NCI-H2196 (cell line): ENCODE results near the gene GARIN3.
"Not testable (repeated sequence)": the region's sequence is repeated elsewhere in the genome, so short reads cannot be mapped to it uniquely, and the experiment has no call there.

Experiments used
- DNase-seq: peaks from one replicate; lab custom pipeline; 2025; ENCODE audit not compliant: unreplicated experiment; lab: John Stamatoyannopoulos, UW

GARIN3 gene

DNA sequence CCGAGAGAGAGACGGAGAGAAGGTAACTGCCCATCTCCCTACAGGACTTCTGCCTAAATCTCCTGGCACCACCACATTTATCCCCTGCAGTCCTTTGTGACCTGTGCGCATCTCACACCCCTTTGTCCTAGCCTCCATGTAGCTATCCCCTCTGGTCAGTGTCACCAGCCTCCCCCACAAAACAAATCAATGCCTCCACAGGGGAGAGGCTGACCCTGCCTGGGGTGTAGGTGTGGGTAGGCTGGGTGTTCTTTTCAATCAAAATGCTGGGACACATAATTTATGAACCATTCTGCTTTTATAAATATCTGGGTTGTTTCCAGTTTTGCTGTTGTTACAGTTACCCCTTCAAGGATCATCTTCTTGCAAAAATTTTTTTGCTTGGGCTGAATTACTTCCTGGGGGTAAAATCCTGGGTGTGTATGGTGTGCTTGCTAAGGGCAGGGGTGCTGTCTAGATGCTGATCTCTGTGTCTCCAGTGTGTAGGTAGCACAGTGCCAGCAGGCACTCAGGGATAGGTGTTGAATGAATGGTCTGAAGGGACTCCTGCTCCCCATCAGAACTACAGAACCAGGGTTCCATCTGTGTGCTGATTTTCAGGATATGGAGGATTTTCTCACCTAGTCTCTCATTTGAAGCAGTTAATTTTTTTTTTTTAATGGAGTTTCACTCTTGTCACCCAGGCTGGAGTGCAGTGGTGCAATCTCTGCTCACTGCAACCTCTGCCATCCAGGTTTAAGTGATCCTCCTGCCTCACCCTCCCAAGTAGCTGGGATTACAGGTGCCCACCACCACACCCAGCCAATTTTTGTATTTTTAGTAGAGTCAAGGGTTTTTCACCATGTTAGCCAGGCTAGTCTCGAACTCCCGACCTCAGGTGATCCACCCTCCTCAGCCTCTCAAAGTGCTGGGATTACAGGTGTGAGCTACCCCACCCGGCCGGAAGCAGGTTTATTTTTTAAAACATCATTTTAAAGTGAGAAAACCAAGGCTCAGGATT, at the start of gene GARIN3:
Gene GARIN3, minus strand, starts transcription at position 51 of the 1,000 bp plus-strand sequence. CDS start 96 bp downstream, outside the sequence.
- DNase-seq, result no peak

DNA sequence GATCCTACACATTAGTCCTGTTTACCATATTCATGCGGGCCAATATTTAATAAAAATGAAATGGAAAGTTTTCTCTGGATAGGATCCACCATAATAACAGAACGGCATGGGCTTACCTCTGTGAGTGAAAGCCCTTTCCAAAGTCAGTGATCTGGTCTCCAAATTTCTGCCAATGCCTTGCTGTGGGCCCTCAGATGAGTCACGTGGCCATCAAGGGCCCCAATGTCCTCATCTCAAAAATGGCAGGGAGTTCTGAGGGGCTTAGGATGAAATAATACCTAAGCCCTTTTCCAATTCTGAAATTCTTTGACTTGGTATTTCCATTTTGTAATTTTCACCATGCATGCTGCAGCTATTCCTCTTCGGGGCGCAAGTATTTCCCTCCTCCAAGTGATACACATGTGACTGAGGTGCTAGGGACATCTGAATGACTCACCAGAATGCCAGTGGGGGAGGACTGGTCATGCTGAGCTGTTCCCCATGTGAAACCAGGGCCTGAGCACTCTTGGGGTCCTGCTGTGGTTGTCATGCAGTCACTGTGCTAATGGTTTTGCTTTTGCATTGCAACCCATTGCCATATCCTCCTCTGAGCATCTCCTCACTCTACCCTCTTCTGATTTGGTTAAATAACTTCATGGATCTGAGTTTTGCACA, 49.6 kb upstream of the GARIN3 start:
- no peak for DNase-seq

- no peak for DNase-seq
Observed at GRCh38 chr5:157214861-157215513, 48.9 kb upstream of the GARIN3 start.

GRCh38 chr5:157214415-157214814, 48.4 kb upstream of the GARIN3 start:
- no peak for DNase-seq

- DNase-seq, result no peak
Observed at GRCh38 chr5:157213527-157214243, 47.6 kb upstream of the GARIN3 start.

GRCh38 chr5:157212307-157212706, 46.2 kb upstream of the GARIN3 start:
- DNase-seq, result no peak

DNA sequence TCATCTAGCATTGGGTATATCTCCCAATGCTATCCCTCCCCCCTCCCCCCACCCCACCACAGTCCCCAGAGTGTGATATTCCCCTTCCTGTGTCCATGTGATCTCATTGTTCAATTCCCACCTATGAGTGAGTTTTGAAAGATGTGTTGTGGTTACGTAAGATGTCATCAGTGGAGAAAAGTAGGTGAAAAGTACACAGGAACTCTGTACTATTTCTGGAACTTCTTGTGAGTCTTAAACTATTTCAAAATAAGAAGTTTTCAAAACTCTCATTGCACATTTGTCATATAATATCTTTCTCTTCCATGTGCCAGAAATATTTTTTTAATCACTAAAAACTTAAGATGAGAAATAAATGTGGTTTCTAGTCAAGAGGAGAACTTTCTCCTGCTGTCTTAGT, 44.6 kb upstream of the GARIN3 start:
- DNase-seq, result not testable (repeated sequence)

- DNase-seq, result no peak
Observed at GRCh38 chr5:157205708-157206107, 39.6 kb upstream of the GARIN3 start.

GRCh38 chr5:157204765-157205164, 38.7 kb upstream of the GARIN3 start:
- no peak for DNase-seq

DNA sequence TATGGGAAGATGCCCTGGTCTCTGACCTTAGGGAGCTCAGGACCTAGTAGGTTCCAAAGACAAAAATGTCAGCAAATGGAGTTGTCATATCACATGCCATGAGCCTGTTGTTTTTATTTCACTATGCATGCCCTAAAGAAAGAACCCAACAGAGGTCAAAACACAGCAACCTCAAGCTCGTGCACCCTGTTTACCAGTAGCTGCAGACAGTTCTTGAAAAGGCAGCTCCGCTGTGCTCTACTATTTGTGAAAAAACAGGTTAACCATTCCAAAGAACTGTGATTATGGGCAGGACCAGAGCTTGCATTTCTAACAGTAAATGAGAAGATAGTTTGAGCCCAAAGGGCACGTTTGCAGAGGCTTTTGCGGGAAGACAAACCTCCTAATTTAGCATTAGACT, 37.4 kb upstream of the GARIN3 start:
- DNase-seq, result no peak

GRCh38 chr5:157201857-157202256, 35.8 kb upstream of the GARIN3 start:
- DNase-seq, result no peak

- no peak for DNase-seq
Observed at GRCh38 chr5:157198277-157198986, 32.4 kb upstream of the GARIN3 start.

- DNase-seq, result no peak
Observed at GRCh38 chr5:157197086-157197485, 31.0 kb upstream of the GARIN3 start.

- no peak for DNase-seq
Observed at GRCh38 chr5:157196045-157196444, 30.0 kb upstream of the GARIN3 start.

GRCh38 chr5:157193699-157194424, 27.8 kb upstream of the GARIN3 start:
- no peak for DNase-seq

DNA sequence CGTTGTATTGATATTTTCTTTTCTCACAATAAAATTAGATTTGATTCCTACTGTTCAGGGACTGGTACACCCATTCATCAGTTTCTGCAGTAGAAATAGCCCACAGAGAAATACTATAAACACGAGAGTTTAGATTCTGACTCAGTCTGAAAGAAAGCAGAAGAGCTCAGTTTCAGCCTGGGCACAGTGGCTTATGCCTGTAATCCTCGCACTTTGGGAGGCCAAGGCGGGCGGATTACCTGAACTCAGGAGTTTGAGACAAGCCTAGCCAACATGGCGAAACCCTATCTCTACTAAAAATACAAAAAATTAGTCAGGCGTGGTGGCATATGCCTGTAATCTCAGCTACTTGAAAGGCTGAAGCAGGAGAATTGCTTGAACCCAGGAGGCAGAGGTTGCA, 23.2 kb upstream of the GARIN3 start:
- DNase-seq, result no peak

DNA sequence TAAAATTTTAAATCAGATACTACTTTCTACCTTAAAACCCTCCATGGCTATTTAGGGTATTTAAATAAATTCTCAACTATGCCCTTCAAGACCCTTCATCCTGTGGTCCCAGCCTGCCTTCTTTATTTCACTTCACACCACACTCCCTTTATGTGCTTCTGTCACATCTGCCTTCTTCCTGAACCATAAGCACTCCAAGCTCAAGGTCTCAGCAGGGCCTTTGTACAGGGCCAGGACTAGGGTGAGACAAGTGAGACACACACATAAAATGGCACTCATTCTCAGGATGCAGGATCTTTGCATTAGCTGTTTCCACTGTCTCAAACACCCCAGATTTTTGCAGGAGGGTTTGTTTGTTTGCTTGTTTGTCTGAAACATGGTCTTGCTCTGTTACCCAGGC, 22.2 kb upstream of the GARIN3 start:
- no peak for DNase-seq

- no peak for DNase-seq
Observed at GRCh38 chr5:157187046-157187754, 21.1 kb upstream of the GARIN3 start.
